ENCODE results near the gene SBF2. TPM values are rescaled to one million over a fixed set of nuclear protein-coding genes. Genes with fewer than 3 reads are reported as not detected.

SBF2 gene
- total RNA-seq, 1 experiment from 2014 or later, result 30.2 TPM

DNA sequence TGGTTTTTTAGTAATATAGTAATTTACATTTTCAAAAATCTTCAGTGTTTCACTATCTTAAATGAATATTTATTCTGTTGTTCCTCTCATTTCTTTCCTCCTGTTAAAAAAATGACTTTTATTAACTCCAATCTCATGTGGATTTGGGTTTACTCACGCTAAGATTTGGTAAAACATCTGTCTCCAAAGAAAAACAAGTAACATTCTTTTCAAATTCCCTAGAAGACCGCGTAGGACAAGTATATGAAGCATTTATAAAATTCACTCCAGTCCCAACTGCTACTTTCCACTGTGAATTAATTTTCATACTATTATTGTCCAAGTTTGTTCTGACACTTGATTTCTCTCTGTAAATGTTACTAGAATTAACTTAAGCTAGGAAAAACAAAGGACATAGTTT lies 26.2 kb downstream of the SBF2 start:
- H2BK15ac ChIP-seq (ENCODE audit: low read depth, low read length), result no peak overlapping the region
- H2BK120ac ChIP-seq (ENCODE audit: low read depth, low read length, poor library complexity, severe bottlenecking), result no peak overlapping the region
- Mint-ChIP-seq H3K27ac (no peak overlapping the region; a peak in 1 of 7 replicates), H3K4me3 (no peak overlapping the region), H3K27me3 (ENCODE audit: low read depth) (no peaks in the 10 kb centered on the region), H3K9me3 (no peaks in the 10 kb centered on the region), H3K4me1 (peaks cover 0 to 3% of the 10 kb centered on the region in 2 experiments; a peak in 2 of 4 replicates), H3K36me3 (ENCODE audit: insufficient read depth in 1 of 3, low read depth in 3 of 3) (peaks cover 0 to 5% (median 0%) of the 10 kb centered on the region in 3 experiments; a peak in 1 of 7 replicates)
- no peak overlapping the region for H2BK12ac ChIP-seq (ENCODE audit: insufficient read length, low read depth, low read length)
- no peak for DNase-seq
- H3K79me2 ChIP-seq (ENCODE audit: insufficient read depth, low read length), result 0 out of 2 replicates have a peak, but pooled peaks cover 2% of the 10 kb centered on the region
- TF ChIP-seq, protein P1, sequence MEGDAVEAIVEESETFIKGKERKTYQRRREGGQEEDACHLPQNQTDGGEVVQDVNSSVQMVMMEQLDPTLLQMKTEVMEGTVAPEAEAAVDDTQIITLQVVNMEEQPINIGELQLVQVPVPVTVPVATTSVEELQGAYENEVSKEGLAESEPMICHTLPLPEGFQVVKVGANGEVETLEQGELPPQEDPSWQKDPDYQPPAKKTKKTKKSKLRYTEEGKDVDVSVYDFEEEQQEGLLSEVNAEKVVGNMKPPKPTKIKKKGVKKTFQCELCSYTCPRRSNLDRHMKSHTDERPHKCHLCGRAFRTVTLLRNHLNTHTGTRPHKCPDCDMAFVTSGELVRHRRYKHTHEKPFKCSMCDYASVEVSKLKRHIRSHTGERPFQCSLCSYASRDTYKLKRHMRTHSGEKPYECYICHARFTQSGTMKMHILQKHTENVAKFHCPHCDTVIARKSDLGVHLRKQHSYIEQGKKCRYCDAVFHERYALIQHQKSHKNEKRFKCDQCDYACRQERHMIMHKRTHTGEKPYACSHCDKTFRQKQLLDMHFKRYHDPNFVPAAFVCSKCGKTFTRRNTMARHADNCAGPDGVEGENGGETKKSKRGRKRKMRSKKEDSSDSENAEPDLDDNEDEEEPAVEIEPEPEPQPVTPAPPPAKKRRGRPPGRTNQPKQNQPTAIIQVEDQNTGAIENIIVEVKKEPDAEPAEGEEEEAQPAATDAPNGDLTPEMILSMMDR (conservative IDR thresholded peaks at IDR 0.05), result no peak
- no peaks in the 10 kb centered on the region for H4K20me1 ChIP-seq (ENCODE audit: control insufficient read depth, insufficient read depth, insufficient read length)
- no peak overlapping the region for H3K18ac ChIP-seq (ENCODE audit: insufficient read length, low read depth, low read length)
- no peak overlapping the region for H4K91ac ChIP-seq (ENCODE audit: insufficient read length, low read depth, low read length)
- no peaks in the 10 kb centered on the region for H3K4me1 ChIP-seq (ENCODE audit: insufficient read depth, low read length)
- H3K56ac ChIP-seq (ENCODE audit: insufficient read length, low read depth, low read length), result no peak overlapping the region
- no peak overlapping the region for H3K9ac ChIP-seq (ENCODE audit: extremely low read depth, insufficient read length, low read length)
- H3K79me1 ChIP-seq (ENCODE audit: insufficient read depth, low read depth, low read length, poor library complexity, severe bottlenecking), result no peaks in the 10 kb centered on the region
- no peaks in the 10 kb centered on the region for H3K23me2 ChIP-seq (ENCODE audit: insufficient read length, low read depth, low read length, poor library complexity, severe bottlenecking)
- H4K8ac ChIP-seq (replicated peaks; ENCODE audit: insufficient read length, low read depth, low read length), result no peak overlapping the region
- H2BK20ac ChIP-seq (ENCODE audit: low read depth, low read length, poor library complexity, severe bottlenecking), result no peak overlapping the region
- H3T11ph ChIP-seq (ENCODE audit: low read length), result no peak overlapping the region
- no peak overlapping the region for H3K27ac ChIP-seq (ENCODE audit: insufficient read length, low read depth, low read length)
- H3K4me2 ChIP-seq (ENCODE audit: insufficient read depth, insufficient read length, low read length), result no peak overlapping the region
- no peak overlapping the region for H2BK5ac ChIP-seq (ENCODE audit: insufficient read length, low read length)
- no peaks in the 10 kb centered on the region for H3K27me3 ChIP-seq (ENCODE audit: insufficient read depth, low read length)
- no peak overlapping the region for H2AK5ac ChIP-seq (ENCODE audit: insufficient read length, low read length)
- H3K14ac ChIP-seq (ENCODE audit: insufficient read depth, low read length), result no peak overlapping the region
- no peaks in the 10 kb centered on the region for H3K9me3 ChIP-seq (ENCODE audit: control insufficient read depth, low read depth, low read length)
- no peak overlapping the region for H2AFZ ChIP-seq (ENCODE audit: low read length)
- H3K4ac ChIP-seq (ENCODE audit: low read depth, low read length), result no peak overlapping the region
- WGBS (ENCODE audit: extremely low coverage, insufficient read length, low lambda C conversion rate), result no CpG with 5 or more reads among the region's 3 CpGs
- no peak overlapping the region for H4K5ac ChIP-seq (ENCODE audit: insufficient read length, low read depth, low read length)
- H3K23ac ChIP-seq (ENCODE audit: insufficient read length, low read depth, low read length), result no peak overlapping the region

Data from H9 (cell line).